HL-60 (cell line): ENCODE results near the gene VWDE.

Source experiments
- DNase-seq, 2 experiments: peaks; one replicate each; pipeline ENCODE4 v3.0.0-alpha.2; 2010 to 2020; ENCODE audit warnings: low read depth in 1 of 2, low spot score in 1 of 2
- H3K27ac ChIP-seq: fragments of 250-450 bp; sonication (Bioruptor Pico); replicated peaks from 2 replicates; pipeline ENCODE4 v1.5.1; 2020; ENCODE audit warnings: mild to moderate bottlenecking, moderate library complexity
- H3K27me3 ChIP-seq: fragments of 250-450 bp; sonication (Bioruptor Pico); 2 replicates; pipeline ENCODE4 v1.5.1; 2021; ENCODE audit warnings: mild to moderate bottlenecking, moderate library complexity; ENCODE audit not compliant: insufficient read depth, poor library complexity, severe bottlenecking
- H3K4me3 ChIP-seq: replicated peaks from 2 replicates; pipeline ENCODE4 v1.5.1; 2011; ENCODE audit warnings: mild to moderate bottlenecking, control low read depth, low read length; ENCODE audit not compliant: insufficient read depth
- CTCF ChIP-seq: IDR thresholded peaks from one replicate; pipeline ENCODE4 v1.5.1; 2011; ENCODE audit warnings: low read length, control low read depth, inconsistent platforms; ENCODE audit not compliant: insufficient read depth
- GABPA ChIP-seq: IDR thresholded peaks from 2 replicates; pipeline ENCODE4 v1.6.1; 2012; ENCODE audit warnings: low read depth
- POLR2AphosphoS5 ChIP-seq: IDR thresholded peaks from 2 replicates; pipeline ENCODE4 v1.6.1; 2012; ENCODE audit warnings: low read depth
- REST ChIP-seq: IDR thresholded peaks from 2 replicates; pipeline ENCODE4 v1.6.1; 2012; ENCODE audit warnings: low read depth; ENCODE audit not compliant: insufficient replicate concordance
- SPI1 ChIP-seq: IDR thresholded peaks from 2 replicates; pipeline ENCODE4 v1.6.1; 2012; ENCODE audit warnings: low read depth, mild to moderate bottlenecking, borderline replicate concordance

Gene VWDE

GRCh38 chr7:12440229-12440628 lies 36.6 kb upstream of the VWDE start:
- Histone ChIP-seq H3K27ac (no peak overlapping the region), H3K27me3 (peaks cover 2% of the 10 kb centered on the region), H3K4me3 (no peak overlapping the region)
- DNase-seq: no peak
- TF ChIP-seq POLR2AphosphoS5 (no peak), REST (no peak), GABPA (no peak), CTCF (no peak), SPI1 (no peak)

- H3K27ac ChIP-seq: no peak overlapping the region
- H3K27me3 ChIP-seq: peaks cover 2% of the 10 kb centered on the region
- TF ChIP-seq SPI1 (peak; percentile 99), POLR2AphosphoS5 (no peak)
- peak in 1 of 2 experiments; percentile 50 for DNase-seq
- H3K4me3 ChIP-seq: no peak overlapping the region
Observed at GRCh38 chr7:12436896-12437535, 33.4 kb upstream of the VWDE start.

- no peak for DNase-seq
- Histone ChIP-seq H3K27ac (no peak overlapping the region), H3K4me3 (no peak overlapping the region), H3K27me3 (peaks cover 2% of the 10 kb centered on the region)
- TF ChIP-seq SPI1: no peak
- no peak for TF ChIP-seq CTCF
- TF ChIP-seq REST: no peak
- no peak for TF ChIP-seq GABPA
- no peak for TF ChIP-seq POLR2AphosphoS5
Observed at GRCh38 chr7:12436126-12436525, 32.5 kb upstream of the VWDE start.

DNA sequence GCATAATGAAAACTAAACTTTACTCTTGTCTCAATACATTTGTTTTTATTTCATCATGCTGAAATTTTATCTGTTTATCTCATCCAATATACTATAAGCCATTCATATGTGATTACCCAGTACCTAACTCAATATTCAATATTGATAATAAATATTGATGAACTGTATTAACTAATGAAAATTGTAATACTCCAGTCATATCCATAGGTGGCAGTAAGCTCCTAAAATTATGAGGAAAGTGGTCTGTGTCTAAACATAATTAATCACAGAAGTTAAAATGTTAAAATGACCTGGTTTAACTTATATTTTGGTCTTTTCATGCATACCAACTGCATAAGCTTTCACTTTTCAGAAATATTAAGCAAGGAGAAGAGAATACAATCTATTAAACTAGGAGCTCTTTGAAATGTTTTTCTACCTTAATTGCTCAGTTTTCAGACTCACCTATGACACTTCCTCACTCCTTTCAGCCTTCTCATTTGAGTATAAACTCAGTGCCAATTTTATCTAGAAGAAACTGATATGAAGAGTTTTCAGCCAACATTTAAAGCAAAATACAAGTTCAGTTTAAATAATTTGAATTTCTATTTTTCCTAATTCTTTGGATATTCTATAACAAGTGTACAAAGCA lies 30.5 kb upstream of the VWDE start:
- TF ChIP-seq SPI1 (no peak), REST (no peak), POLR2AphosphoS5 (no peak), GABPA (no peak), CTCF (peak; percentile 23)
- Histone ChIP-seq H3K4me3 (no peak overlapping the region), H3K27me3 (peaks cover 2% of the 10 kb centered on the region), H3K27ac (no peak overlapping the region)
- DNase-seq: no peak
